Astrocyte (in vitro differentiated cells and primary cell): ENCODE data around the gene SLC2A3.

Experiments
- EZH2 ChIP-seq: IDR thresholded peaks from 2 replicates; pipeline ENCODE4 v1.6.1; 2012; ENCODE audit warnings: mild to moderate bottlenecking, low read length, inconsistent platforms; ENCODE audit not compliant: insufficient read depth
- TF ChIP-seq, protein P1 (sequence below): IDR thresholded peaks from 2 replicates; pipeline ENCODE4 v1.5.1; 2011; ENCODE audit warnings: low read depth, mild to moderate bottlenecking, inconsistent platforms, low read length, moderate library complexity; ENCODE audit not compliant: insufficient read depth

DNA sequence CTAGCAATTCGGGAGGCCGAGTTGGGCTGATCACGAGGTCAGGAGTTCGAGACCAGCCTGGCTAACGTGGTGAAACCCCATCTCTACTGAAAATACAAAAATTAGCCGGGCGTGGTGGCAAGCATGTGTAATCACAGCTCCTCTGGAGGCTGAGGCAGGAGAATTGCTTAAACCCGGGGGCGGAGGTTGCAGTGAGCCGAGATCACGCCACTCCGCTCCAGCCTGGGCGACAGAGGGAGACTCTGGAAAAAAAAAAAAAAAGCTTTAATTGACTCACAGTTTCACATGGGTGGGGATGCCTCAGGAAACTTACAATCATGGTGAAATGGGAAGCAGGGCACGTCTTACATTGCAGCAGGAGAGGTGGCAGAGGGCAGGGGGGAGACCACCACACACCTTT lies 30.6 kb upstream of the SLC2A3 start:
- no peak for TF ChIP-seq EZH2
- TF ChIP-seq, protein P1, sequence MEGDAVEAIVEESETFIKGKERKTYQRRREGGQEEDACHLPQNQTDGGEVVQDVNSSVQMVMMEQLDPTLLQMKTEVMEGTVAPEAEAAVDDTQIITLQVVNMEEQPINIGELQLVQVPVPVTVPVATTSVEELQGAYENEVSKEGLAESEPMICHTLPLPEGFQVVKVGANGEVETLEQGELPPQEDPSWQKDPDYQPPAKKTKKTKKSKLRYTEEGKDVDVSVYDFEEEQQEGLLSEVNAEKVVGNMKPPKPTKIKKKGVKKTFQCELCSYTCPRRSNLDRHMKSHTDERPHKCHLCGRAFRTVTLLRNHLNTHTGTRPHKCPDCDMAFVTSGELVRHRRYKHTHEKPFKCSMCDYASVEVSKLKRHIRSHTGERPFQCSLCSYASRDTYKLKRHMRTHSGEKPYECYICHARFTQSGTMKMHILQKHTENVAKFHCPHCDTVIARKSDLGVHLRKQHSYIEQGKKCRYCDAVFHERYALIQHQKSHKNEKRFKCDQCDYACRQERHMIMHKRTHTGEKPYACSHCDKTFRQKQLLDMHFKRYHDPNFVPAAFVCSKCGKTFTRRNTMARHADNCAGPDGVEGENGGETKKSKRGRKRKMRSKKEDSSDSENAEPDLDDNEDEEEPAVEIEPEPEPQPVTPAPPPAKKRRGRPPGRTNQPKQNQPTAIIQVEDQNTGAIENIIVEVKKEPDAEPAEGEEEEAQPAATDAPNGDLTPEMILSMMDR, result no peak
